GM12874 (cell line): ENCODE data around the gene TNNI3.

Experiments used
- TF ChIP-seq, protein P1 (sequence below): IDR thresholded peaks from 2 replicates; pipeline ENCODE4 v1.5.1; 2011; ENCODE audit warnings: low read depth, mild to moderate bottlenecking, control low read depth, low read length, moderate library complexity; ENCODE audit not compliant: insufficient read depth

The TNNI3 gene

DNA sequence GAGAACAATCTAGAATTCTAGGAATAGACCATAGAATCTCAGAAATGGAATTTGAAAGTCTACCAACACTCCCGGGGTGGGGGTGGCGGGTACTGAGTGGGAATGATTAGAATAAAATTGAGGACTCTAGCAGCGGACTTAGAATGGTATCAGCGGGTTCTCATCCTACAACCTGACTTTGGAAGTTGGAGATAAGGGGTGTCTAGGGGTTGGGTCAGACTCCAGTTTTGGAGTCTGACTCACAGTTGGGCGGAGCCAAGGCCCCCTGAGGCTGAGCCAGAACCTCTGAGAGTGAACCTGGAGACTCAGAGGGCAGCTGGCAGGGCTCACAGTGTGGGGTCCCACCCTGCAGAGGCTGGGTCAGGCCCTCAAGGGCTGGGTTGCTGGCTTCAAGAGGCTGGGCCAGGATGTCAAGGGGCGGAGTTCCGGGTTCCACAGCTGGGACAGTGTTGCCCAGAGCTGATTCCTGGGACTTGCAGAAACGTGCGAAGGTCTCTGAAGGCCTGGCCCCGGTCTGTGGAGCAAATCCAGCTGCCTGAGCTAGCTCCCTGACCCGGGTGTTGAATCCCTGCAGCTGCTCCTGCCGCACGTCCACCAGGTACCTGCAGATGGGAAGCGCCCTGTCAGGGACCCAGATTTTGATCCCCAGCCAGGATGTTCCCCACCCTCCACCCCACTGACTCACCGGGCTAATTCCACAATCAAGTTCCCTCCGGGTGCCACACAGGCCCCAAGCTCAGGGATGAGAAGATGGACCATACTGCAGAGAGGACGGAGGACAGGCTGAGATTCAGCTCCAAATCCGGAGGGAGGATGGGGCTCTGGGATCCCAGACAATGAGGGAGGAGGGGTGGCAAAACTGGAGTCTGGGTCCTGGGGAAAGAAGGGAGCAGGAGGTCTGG lies 1.6 kb upstream of the TNNI3 start:
- TF ChIP-seq, protein P1, sequence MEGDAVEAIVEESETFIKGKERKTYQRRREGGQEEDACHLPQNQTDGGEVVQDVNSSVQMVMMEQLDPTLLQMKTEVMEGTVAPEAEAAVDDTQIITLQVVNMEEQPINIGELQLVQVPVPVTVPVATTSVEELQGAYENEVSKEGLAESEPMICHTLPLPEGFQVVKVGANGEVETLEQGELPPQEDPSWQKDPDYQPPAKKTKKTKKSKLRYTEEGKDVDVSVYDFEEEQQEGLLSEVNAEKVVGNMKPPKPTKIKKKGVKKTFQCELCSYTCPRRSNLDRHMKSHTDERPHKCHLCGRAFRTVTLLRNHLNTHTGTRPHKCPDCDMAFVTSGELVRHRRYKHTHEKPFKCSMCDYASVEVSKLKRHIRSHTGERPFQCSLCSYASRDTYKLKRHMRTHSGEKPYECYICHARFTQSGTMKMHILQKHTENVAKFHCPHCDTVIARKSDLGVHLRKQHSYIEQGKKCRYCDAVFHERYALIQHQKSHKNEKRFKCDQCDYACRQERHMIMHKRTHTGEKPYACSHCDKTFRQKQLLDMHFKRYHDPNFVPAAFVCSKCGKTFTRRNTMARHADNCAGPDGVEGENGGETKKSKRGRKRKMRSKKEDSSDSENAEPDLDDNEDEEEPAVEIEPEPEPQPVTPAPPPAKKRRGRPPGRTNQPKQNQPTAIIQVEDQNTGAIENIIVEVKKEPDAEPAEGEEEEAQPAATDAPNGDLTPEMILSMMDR: no peak

DNA sequence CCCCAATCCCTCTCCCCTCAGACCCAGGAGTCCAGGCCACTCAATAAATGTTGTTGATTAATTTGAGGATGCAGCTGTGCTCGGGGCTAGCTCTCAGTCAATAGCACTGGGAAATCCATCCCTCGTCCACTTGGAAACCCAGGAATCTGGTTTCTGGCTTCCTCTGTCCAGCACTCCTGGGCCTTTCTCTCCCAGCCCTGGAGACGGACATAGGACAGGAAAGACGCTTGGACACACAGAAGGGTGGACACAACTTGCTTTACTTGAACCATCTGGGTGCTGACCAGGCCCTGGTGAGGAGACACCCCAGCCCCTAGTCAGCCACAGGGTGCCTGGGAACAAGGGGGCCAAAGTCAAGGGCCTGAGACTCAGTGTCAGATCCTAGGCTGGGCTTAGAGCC lies 891 bp upstream of the TNNI3 start:
- TF ChIP-seq, protein P1: no peak

DNA sequence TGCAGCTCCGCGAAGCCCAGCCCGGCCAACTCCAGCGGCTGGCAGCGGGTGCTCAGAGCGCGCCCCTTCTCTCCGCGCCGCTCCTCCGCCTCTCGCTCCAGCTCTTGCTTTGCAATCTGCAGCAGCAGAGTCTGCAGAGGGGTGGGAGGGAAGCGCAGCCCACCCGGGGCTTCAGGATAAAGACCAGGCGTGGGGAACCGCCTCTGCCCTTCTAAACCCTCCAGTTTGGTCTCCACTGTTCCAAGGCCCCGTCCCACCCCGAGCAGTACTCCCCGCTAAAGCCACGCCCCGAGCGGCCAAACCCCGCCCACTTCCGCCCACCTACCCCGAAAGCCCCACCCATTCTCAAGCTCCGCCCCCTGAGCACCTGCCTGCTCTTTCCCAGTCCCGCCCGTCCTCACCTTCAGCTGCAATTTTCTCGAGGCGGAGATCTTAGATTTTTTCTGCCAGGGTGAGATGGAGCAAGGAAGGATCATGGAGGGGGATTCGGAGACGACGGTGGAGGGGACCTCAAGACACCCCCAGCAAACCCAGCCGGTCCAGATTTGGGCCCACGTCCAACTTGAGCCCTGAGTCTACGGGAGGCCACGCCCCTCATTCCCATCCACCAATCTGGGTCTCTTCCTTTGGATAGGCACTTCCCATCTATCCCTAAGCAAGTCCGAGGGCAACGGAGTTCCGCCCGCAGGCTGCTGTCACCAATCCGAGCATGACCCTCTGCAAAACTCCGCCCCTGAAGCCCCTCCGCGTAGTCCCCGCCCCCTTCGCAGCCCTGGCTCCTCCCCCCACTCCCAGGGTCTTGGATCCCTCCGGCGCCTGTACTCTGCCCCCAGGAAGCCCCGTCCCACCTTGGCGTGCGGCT lies 1.1 kb downstream of the TNNI3 start:
- TF ChIP-seq, protein P1: no peak

DNA sequence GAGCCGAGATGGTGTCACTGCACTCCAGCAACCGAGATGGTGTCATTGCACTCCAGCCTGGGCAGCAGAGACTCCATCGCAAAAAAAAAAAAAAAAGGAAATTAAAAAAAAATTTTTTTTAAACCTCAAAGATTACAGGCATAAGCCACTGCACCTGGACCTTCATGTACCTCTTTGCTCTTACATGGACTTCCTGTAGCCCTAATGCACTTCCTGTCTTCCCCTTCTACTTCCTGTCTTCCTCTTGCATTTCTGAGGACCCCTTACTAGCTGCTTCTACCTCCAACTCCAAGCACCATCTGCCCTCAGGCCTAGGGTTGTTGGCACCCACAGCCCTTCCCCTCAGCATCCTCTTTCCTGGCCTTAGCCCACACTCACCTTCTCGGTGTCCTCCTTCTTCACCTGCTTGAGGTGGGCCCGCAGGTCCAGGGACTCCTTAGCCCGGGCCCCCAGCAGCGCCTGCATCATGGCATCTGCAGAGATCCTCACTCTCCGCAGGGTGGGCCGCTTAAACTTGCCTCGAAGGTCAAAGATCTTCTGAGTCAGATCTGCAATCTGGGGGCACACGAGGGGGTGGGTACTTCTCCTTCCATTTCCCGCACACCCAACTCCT lies 3.8 kb downstream of the TNNI3 start:
- TF ChIP-seq, protein P1: no peak

DNA sequence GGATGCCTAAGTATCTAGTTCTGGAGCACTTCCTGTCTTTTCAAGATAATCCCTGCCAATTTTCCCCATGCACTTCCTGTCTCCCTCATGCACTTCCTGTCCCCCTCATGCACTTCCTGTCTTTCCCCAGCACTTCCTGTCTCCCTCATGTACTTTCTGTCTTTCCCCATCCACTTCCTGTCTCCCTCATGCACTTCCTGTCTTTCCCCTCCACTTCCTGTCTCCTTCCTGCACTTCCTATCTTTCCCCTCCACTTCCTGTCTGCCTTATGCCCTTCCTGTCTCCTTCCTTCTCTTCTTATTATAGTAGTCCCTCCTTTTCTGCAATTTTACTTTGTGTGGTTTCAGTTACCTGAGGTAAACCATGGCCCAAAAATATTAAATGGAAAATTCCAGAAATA lies 5.5 kb downstream of the TNNI3 start:
- TF ChIP-seq, protein P1: no peak

DNA sequence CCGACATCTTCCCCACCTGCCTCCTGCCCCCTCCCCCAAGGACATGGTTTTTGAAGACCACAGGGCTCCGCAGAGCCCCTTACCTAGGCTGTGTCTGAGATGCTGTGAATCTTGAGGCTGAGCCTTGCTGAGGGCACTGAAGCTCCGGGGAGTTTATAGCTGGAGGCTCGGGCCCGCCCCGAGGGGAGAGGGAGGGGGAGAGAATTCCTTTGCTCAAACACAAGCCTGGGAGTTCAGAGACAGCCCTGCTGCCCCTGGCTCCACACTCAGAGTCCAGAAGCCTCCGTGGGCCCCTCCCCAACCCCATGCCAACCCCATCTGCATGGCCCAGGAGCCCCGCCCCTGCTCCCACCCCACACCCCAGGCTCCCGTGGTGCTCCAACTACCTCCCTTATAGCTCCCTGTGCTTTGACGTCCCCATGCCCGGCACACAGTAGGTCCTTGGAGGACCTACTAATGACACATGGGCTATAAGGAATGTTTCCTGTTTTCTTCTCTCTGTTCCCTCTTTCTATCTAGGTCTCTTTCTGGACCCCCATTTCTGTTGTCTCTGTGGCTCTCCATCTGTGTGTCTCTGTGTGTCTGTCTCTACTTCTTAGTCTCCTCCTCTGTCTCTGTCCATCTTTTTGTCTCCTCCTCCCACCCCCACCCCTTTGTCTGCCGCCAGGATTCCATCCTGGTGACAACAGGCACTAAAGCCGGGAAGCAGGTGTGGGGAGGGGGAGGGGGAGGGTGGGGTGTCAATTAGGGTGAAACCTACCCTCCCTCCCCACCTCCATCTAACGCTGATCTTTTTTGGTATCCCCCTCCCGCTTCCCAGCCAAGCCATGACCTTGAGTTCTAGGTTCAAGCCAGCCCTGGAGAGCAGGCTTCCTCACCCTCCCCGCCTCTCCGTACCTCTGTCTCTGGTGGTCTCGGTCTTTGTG lies 8.2 kb downstream of the TNNI3 start, which contains the start of gene TNNT1:
Gene TNNT1, minus strand, starts transcription at position 129 of the 926 bp plus-strand sequence. CDS start 2,049 bp downstream, outside the sequence.
- TF ChIP-seq, protein P1: no peak
